Left ventricle myocardium superior (tissue), 1 donor: ENCODE results near the gene TM9SF4. TPM values are rescaled to one million over a fixed set of nuclear protein-coding genes. Genes with fewer than 3 reads are reported as not detected.

Source experiments
- ATAC-seq: fragments of 200-7000 bp; cut with Tn5 transposase; one replicate; pipeline ENCODE4 v1.9.1; 2020; ENCODE audit warnings: mild to moderate bottlenecking, moderate library complexity
- DNase-seq: peaks from one replicate; pipeline ENCODE4 v3.0.0-alpha.2; 2020
- intact Hi-C: fragments of 100-400 bp; cut with micrococcal nuclease; formaldehyde crosslinking; loops from one replicate; pipeline ENCODE4 v1.11.0; 2022
- total RNA-seq: library from RNA; stranded (reverse); fragmentation: NEBNext Ultra II Directional; extraction: Animal tissue kit (Norgen Biotek cat#: 25700); gene quantifications from one replicate; pipeline ENCODE4 v1.2.1, GENCODE V29; 2021
- donor health status: DM: no; HTN: yes; CAD: no; lungs with severe emphysema.

Gene TM9SF4
- total RNA-seq, 1 donor from 2014 or later = 25.6 TPM

DNA sequence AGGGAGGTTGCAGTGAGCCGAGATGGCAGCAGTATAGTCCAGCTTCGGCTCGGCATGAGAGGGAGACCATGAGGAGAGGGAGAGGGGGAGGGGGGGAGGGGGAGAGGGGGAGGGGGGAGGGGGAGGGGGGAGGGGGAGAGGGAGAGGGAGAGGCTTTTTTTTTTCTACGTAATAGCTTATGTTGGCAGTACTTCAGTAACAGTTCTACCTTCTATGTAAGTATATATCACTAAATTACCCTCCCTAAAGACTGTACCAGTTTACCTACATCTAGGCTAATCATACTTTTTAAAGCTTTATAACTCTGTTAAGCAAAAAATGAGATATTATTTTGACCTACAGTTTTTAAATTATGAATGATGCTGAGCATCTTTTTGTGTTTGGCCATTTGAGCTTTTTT is 13.6 kb downstream of the TM9SF4 start:
- intact Hi-C loops = no loop called here
- no peak for DNase-seq
- no peak for ATAC-seq

DNA sequence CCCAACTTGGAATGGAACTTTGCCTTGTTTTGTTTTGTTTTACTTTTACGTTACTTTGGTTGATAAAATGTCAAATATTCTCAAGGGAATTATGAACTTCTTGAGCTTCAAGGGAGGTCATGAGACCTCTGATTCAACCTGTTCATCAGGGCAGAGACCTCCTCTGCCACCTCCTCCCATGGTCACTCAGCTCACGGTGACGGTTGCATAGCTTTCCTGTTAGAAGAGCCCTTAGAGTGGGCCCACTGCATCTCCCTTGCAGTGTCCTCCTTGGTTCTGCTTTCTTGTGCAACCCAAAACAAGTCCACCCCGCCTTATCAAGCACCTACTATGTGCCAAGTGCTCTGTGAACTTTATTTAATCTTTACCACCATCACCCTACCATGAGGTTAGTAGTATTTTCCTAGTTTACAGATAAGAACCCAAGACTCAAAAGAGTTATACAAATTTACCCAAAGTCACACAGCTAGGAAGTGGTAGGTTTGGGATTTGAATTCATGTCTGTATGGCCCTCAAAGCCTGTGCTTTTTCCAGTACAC is 15.5 kb downstream of the TM9SF4 start:
- ATAC-seq (no peak), DNase-seq (no peak)
- intact Hi-C loops = no loop called here

DNA sequence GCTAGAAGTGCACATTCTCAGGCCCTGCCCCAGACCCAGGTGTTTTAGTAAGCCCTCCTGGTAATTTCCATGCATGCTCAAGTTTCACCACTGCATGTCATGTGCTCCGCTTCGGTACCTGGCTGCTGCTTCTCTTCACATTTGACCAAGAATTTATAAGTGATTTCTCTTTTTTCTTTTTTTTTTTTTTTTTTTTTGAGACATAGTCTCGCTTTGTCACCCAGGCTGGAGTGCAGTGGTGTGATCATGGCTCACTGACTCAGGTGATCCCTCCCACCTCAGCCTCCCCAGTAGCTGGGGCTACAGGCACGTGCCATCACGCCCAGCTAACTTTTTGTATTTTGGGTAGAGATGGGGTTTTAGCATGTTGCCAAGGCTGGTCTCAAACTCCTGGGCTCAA is 16.0 kb downstream of the TM9SF4 start:
- no peak for ATAC-seq
- no peak for DNase-seq
- intact Hi-C loops = no loop called here

DNA sequence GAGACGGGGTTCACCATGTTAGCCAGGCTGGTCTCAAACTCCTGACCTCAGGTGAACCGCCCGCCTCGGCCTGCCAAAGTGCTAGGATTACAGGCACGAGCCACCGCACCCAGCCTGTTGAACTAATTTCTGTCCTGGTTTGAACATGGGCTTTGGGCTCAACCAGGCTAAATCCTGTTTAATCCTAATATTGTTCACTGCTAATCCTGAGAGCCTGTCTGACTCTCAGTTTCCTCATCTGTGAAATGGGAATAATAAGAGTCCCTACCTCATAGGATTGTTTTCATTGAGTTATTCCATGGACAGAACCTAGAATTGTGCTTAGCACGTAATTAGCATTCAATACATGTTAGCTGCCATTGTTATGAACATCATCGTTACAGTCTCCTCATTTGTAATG is 17.4 kb downstream of the TM9SF4 start:
- ATAC-seq = no peak
- DNase-seq = no peak
- intact Hi-C loops = no loop called here

DNA sequence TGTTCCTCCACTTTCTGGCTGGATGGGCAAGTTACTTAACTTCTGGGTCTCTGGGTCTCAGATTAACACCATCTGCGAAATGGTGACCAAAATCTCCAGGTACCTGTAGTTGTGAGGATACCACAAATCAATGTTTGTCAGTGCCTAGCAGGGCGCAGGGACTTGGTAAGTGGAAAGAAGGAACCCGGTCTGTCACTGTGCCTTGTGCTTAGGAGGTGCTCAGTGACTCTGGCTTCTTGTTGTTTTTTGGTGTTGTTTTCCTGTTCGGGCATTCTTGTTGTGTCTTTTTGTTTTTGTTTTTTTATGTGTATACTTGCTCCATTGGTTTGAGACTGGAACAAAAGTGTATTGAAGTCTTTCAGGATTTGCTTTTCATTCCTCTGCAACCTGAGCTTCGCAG is 17.8 kb downstream of the TM9SF4 start:
- intact Hi-C loops = no loop called here
- ATAC-seq = no peak
- DNase-seq = no peak

DNA sequence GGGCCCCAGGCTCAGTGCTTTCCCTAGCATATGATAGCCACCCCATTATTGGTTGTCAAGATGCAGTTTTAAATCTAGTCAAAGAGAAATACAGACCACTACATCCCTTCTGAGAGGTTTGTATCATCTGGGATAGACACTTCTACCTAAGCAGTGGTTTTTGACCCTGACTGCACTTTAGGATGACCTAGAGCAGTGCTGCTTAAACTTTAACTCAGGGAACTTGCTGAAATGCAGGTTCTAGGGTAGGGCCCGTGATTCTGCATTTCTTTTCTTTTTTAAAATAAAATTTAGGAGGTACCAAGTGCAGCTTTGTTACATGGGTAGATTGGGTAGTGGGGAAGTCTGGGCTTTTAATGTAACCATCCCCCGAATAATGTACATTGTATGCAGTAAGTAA is 18.7 kb downstream of the TM9SF4 start:
- ATAC-seq (no peak), DNase-seq (no peak)
- intact Hi-C loops = no loop called here

DNA sequence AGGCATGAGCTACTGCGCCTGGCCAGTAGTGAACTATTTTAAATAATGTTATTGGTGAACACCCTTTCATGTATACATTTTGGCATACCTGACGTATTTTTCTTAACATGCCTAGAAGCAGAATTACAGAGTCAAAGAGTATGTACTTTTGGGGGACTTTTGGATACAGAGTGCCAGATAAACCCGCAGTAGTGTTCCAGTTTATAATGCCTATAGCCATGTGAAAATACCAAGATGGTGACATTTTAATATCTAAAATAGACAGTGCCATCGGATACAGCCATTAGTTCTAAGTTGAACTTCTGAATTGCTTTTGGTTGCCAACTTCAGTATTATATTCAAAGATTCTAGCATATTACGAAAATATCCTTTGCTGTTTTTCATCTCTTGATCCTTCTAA is 20.3 kb downstream of the TM9SF4 start:
- DNase-seq = no peak
- intact Hi-C loops = no loop called here
- ATAC-seq = no peak

DNA sequence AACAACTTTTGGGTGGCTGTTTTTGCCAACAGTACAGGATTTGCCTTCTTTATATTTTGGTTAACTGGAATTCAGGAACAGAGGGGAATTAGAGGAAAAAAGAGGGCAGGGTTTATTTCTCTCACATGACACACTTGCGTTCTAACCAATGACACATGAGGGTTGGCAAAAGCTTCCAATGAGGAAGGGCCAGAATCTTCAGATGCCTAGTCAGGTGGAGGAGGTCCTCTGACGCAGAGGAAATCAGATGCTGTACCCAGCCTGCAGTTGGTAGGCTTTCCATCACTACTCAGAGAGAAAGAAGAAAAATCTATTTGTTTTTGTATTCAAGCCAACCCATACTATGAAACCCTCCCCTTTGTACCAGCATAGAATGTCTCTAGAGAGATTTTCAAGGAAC is 20.8 kb downstream of the TM9SF4 start:
- DNase-seq = no peak
- intact Hi-C loops = no loop called here
- no peak for ATAC-seq

DNA sequence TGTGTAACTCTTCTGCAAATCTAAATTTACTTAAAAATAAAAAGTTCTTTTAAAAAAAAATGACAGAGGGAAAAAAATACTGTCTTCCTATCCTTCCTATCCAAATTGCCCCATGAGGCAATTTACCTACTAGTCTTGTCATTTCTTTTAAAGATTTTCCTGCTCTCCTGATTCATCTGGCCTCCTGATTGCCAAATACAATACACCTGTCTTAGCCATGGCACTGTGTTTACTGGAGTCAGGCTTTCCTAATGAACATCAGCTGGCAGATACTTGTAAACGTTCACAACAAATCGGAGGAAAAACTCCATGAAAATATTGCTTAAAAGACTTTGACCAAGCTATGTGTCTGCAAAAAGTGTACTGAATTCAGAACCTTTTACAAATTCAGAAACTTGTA is 21.5 kb downstream of the TM9SF4 start:
- intact Hi-C loops = no loop called here
- no peak for ATAC-seq
- DNase-seq = no peak

DNA sequence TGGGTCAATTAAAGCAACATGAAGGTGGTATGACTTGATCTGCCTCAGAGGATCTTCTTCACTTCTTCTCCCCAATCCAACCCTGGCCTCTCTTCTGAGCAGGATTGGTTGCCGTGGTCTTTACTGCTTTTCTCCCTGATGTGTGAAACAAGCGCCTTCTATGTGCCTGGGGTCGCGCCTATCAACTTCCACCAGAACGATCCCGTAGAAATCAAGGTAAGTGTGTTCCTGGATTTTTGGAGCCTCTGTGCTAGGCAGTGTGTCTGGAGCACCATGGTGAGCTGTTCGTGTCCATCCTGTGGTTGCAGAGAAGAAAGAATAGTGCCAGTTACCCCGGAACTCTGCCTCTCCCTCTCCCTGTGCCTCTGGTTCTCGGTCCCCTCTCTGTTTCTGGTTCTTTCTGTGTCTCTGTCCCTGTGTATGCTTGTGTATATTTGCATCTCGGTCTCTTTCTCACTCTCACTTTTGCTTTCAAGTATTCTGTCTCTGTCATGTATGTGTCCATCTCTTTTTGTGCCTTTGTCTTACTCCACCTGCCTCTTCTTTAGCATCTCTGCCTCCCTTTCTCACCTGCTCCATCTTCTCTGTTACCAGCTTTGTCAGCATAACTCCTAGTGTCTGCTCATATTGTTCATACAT is 23.5 kb downstream of the TM9SF4 start:
- intact Hi-C loops = no loop called here
- no peak for DNase-seq
- no peak for ATAC-seq

DNA sequence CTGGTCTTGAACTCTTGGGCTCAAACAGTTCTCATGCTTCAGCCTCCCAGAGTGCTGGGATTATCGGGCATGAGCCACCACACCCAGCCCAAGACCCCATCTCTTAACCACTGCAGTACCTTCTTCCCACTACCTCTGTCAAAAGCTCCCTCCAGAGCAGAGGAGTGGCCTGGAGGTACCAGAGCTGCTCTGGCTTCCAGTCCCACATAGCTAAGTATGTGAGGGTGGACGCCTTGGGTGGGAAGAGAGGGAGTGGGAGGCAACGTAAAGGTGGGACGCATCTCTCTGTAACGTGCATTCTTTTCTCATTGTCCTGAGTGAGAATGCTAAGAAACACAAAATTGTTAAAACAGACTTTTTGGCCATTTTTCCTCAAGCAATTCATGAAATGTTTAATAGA is 24.5 kb downstream of the TM9SF4 start:
- intact Hi-C loops = no loop called here
- DNase-seq = no peak

DNA sequence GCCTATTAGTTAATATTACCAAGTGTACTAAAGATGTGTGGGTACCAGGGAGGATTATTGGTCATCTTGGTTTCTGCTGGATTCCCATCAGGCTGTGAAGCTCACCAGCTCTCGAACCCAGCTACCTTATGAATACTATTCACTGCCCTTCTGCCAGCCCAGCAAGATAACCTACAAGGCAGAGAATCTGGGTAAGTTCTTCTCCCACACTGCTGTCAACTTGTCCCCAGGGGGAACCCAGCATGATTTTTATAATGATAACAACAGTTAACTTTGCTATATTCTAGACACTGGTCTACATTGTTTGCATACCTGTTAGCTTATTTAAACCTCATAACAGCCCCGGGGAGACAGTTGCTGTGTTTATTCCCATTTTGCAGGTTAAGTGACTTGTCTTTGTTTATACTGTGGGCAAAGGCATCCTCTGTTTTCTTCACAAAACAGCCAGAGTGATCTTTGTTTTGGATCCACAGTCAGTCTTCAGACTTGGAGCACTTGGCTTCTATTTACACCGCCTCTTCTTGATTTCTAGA is 26.5 kb downstream of the TM9SF4 start:
- DNase-seq (no peak), ATAC-seq (no peak)
- intact Hi-C loops = no loop called here

More for the DNA sequence above, 24.5 kb downstream of the TM9SF4 start:
- no peak for ATAC-seq

DNA sequence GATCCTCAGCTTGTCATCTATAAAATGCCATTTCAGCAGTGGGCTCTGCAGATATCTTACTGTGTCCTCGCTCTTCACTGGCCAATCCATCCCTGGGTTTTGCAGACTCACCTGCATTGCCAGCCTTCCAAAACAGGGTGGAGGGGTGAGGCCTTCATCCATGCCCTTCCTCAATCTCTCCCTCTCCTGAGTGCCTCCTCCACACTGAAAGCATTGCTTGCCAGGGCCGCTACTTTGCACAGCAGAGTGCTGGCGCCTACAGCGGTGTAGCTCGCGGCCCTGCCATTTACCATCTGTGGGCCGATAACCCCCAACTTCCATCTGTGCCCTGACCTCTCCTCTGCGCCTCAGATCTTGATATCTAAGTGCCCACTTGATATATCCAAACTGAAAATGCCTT is 29.4 kb downstream of the TM9SF4 start:
- DNase-seq (no peak), ATAC-seq (no peak)
- intact Hi-C loops = no loop called here

DNA sequence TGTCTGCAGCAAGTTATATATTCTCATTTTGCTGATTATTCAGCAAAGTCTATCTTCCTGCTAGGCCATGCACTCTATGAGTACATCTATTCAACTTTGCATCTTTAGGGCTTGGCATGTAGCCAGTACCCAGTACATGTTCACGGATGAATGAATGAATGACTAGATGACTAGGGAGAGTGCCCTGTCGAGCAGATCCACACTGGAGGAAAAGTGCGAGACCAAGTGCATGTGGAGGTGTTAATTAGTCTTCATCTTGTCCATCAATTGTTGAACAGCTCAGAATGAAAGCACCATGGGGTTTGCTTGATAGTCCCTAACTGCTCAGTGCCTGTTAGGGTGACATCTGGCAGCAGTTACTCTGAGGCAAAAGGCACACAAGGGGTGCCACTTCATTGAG is 30.4 kb downstream of the TM9SF4 start:
- no peak for ATAC-seq
- intact Hi-C loops = no loop called here
- DNase-seq = no peak

DNA sequence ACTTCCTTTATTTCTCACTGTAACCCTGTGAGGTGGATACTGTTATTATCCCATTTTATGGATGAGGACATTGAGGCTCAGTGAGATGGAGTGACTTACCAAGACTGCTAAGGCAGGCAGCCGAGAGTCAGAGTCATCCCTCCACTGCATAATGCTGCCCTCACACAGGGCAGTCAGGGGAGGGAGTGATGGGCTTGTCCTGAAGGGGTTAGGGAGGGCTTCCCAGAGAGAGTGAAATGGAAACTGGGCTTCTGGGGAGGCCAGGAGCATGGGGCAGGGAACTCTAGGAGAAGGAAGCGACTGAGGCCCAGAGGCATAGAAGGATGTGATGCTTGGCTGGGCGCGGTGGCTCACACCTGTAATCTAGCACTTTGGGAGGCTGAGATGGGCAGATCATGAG is 31.1 kb downstream of the TM9SF4 start:
- intact Hi-C loops = no loop called here
- DNase-seq (no peak), ATAC-seq (no peak)

DNA sequence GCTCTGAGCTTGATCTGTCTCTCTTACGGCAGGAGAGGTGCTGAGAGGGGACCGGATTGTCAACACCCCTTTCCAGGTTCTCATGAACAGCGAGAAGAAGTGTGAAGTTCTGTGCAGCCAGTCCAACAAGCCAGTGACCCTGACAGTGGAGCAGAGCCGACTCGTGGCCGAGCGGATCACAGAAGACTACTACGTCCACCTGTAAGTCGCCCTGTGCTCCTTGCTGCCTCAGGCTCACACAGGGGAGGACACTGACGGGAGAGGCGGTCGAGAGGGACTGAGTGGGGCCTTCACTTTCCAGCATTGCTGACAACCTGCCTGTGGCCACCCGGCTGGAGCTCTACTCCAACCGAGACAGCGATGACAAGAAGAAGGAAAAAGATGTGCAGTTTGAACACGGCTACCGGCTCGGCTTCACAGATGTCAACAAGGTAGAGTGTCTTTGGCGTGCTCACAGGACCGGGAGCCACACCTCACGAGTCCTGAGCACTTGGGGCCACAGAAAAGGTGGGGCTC is 32.0 kb downstream of the TM9SF4 start:
- ATAC-seq (no peak), DNase-seq (no peak)
- intact Hi-C loops = no loop called here

DNA sequence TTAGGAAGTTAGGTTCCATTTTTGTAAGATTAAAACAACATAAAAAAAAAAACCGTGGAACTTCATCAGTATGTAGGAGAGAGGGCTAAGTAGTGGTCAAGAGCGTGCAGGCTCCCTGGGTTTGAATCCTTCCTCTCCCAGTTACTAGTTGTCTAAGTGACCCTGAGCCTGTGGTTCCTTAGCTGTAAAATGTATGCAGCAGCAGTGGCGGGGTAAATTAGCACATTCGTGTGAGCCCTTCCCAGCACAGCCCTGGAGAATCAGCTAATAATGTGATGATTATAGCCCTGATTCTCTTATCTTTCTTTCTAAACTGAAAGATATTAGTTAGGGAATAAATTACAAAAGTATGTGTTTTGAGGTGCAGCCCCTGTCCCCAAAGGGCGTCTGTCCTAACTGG is 32.6 kb downstream of the TM9SF4 start:
- no peak for ATAC-seq
- DNase-seq = no peak
- intact Hi-C loops = no loop called here

DNA sequence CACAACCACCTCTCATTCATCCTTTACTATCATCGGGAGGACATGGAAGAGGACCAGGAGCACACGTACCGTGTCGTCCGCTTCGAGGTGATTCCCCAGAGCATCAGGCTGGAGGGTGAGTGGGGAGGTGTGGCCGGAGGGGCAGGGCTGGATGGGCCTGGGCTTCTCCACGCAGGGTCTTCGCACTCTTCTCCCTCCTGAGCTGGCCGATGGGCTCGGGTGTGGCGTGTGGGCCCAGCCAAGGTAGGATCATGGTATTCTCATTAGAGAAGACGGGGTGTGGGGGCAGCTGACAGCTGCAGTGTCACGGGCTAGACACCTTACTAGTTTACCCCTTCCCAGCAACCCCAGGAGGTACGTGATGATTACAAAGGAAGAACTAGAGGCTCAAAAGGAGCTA is 33.5 kb downstream of the TM9SF4 start:
- ATAC-seq (no peak), DNase-seq (no peak)
- intact Hi-C loops = no loop called here

DNA sequence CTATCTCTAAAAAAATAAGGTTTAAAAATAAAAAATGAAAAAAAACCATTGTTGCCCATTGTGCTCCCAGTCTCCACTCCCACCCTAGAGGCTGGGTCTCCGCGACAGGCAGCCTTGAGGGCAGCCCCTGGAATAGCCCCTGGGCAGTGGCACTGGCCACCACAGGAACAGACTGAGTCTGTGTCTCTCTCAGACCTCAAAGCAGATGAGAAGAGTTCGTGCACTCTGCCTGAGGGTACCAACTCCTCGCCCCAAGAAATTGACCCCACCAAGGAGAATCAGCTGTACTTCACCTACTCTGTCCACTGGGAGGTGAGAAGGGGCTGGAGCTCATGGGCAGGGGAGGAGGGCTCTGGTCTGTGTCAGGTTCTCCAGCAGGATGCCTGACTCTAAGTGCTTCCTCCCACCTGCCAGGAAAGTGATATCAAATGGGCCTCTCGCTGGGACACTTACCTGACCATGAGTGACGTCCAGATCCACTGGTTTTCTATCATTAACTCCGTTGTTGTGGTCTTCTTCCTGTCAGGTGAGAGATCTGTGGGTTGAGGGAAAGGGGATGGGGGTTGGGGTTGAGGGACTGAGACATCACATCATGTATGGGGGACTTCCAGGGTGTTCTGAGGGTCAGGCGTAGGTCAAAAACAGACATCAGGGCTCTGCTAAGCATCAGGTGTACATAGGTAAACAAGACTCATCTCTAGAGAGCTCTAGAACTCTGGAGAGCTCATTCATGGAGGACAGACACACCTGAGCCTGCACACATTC is 35.6 kb downstream of the TM9SF4 start:
- ATAC-seq (no peak), DNase-seq (no peak)
- intact Hi-C loops = no loop called here

DNA sequence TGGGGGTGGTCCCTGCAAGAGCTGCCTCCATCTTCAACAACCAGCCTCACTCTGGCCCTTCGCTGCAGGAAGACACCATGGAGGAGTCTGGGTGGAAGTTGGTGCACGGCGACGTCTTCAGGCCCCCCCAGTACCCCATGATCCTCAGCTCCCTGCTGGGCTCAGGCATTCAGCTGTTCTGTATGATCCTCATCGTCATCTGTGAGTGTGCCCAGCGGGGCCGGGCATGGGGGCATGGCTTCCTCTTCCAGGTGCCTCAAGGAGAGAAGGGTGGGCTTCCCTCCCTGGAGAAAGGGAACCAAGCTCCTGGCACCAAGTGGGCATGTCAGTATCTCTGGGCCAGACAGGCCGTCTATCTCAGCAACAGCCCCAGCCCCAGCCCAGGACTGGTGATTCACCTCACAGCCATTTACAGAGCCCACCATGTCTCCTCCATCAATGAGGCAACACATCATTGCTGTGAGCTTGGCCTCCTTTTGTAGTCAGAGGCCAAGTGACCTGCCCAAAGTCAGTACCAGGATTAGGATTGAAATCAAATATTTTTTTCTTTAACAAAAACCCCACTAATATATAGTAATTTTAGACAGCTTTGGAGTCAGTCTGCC is 40.2 kb downstream of the TM9SF4 start:
- no peak for DNase-seq
- ATAC-seq = no peak
- intact Hi-C loops = no loop called here
